Measurements from ENCODE around the gene GPR137B. TPM values are rescaled to one million over a fixed set of nuclear protein-coding genes. Genes with fewer than 3 reads are reported as not detected.

The GPR137B gene
- total RNA-seq, 1 experiment from 2014 or later, result 11.4 TPM

DNA sequence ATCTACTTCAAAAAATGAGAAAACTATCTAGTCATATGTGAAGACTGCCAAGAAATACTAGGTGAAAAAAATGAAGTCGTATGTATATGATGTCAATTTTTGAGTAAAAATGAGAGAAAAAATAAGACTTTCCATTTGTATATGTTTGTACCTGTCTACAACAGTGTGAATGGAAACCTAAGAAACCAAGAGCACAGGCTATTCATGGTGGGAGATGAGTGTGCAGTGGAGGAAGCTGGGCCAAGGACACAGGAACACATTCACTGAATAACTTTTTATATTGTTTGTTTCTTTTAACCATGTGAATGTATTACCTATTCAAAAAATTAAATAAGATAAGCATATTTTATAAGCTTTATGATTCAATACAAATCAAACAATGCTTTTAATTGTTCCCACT lies 72.4 kb downstream of the GPR137B start:
- Histone ChIP-seq H3K27ac (ENCODE audit: low read depth, low read length) (no peak overlapping the region), H3K79me2 (ENCODE audit: insufficient read depth, low read length) (no peaks in the 10 kb centered on the region), H3K4me3 (replicated peaks in 1 of 2; ENCODE audit: low read depth in 1 of 2, low read length in 2 of 2) (no peak overlapping the region), H3K9me2 (ENCODE audit: insufficient read depth) (no peaks in the 10 kb centered on the region), H3K4me2 (ENCODE audit: low read length) (no peak overlapping the region), H3K27me3 (ENCODE audit: insufficient read depth, low read length) (no peaks in the 10 kb centered on the region), H2AFZ (ENCODE audit: low read depth, low read length, poor library complexity, severe bottlenecking) (no peak overlapping the region), H3K4me1 (ENCODE audit: control insufficient read depth in 1 of 2, insufficient read depth in 2 of 2, low read length in 2 of 2) (no peaks in the 10 kb centered on the region), H3K9ac (ENCODE audit: low read length) (no peak overlapping the region), H3K36me3 (ENCODE audit: control insufficient read depth in 1 of 2, insufficient read depth in 2 of 2, low read length in 2 of 2) (no peaks in the 10 kb centered on the region), H3K9me3 (ENCODE audit: control insufficient read depth in 1 of 2, insufficient read depth in 1 of 2, low read depth in 1 of 2, low read length in 2 of 2) (no peaks in the 10 kb centered on the region), H4K20me1 (ENCODE audit: insufficient read depth) (no peaks in the 10 kb centered on the region)
- intact Hi-C loops (cut with micrococcal nuclease), result no loop called here
- POLR2A ChIA-PET, result no interaction called here
- CTCF ChIA-PET, result no interaction called here
- ATAC-seq (no peak), DNase-seq (ENCODE audit: low read depth, low spot score) (no peak)
- no TSS peak for BruUV-seq (replicated peaks)
- no peak for TF ChIP-seq RAD21 (IDR thresholded peaks at IDR 0.05; ENCODE audit: low read depth)
- no peak for TF ChIP-seq ZFX (IDR thresholded peaks at IDR 0.05)
- no peak for TF ChIP-seq POLR2AphosphoS5 (IDR thresholded peaks at IDR 0.05; ENCODE audit: low read depth, low read length)
- TF ChIP-seq JUND (IDR thresholded peaks at IDR 0.05), result no peak
- TF ChIP-seq SP1 (IDR thresholded peaks at IDR 0.05; ENCODE audit: low read depth), result no peak
- TF ChIP-seq EZH2 (IDR thresholded peaks at IDR 0.05), result no peak
- TF ChIP-seq, protein P1, sequence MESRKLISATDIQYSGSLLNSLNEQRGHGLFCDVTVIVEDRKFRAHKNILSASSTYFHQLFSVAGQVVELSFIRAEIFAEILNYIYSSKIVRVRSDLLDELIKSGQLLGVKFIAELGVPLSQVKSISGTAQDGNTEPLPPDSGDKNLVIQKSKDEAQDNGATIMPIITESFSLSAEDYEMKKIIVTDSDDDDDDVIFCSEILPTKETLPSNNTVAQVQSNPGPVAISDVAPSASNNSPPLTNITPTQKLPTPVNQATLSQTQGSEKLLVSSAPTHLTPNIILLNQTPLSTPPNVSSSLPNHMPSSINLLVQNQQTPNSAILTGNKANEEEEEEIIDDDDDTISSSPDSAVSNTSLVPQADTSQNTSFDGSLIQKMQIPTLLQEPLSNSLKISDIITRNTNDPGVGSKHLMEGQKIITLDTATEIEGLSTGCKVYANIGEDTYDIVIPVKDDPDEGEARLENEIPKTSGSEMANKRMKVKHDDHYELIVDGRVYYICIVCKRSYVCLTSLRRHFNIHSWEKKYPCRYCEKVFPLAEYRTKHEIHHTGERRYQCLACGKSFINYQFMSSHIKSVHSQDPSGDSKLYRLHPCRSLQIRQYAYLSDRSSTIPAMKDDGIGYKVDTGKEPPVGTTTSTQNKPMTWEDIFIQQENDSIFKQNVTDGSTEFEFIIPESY (IDR thresholded peaks at IDR 0.05; ENCODE audit: extremely low read depth, insufficient replicate concordance, low read length), result no peak
- TF ChIP-seq, protein P2, sequence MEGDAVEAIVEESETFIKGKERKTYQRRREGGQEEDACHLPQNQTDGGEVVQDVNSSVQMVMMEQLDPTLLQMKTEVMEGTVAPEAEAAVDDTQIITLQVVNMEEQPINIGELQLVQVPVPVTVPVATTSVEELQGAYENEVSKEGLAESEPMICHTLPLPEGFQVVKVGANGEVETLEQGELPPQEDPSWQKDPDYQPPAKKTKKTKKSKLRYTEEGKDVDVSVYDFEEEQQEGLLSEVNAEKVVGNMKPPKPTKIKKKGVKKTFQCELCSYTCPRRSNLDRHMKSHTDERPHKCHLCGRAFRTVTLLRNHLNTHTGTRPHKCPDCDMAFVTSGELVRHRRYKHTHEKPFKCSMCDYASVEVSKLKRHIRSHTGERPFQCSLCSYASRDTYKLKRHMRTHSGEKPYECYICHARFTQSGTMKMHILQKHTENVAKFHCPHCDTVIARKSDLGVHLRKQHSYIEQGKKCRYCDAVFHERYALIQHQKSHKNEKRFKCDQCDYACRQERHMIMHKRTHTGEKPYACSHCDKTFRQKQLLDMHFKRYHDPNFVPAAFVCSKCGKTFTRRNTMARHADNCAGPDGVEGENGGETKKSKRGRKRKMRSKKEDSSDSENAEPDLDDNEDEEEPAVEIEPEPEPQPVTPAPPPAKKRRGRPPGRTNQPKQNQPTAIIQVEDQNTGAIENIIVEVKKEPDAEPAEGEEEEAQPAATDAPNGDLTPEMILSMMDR (IDR thresholded peaks at IDR 0.05 in 2 of 3, conservative IDR thresholded peaks at IDR 0.05 in 1 of 3; ENCODE audit: borderline replicate concordance in 1 of 3, insufficient read depth in 1 of 3, low read depth in 2 of 3, low read length in 2 of 3), result no peak
- no peak for TF ChIP-seq EZH2phosphoT487 (IDR thresholded peaks at IDR 0.05; ENCODE audit: borderline replicate concordance)
- TF ChIP-seq, protein P3, sequence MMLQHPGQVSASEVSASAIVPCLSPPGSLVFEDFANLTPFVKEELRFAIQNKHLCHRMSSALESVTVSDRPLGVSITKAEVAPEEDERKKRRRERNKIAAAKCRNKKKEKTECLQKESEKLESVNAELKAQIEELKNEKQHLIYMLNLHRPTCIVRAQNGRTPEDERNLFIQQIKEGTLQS (IDR thresholded peaks at IDR 0.05), result no peak
- no peak for TF ChIP-seq EGR1 (IDR thresholded peaks at IDR 0.05; ENCODE audit: low read depth)
- TF ChIP-seq FOSL1 (IDR thresholded peaks at IDR 0.05; ENCODE audit: low read depth), result no peak
- TF ChIP-seq CBX3 (IDR thresholded peaks at IDR 0.05; ENCODE audit: low read depth), result no peak
- TF ChIP-seq ZNF274 (IDR thresholded peaks at IDR 0.05; ENCODE audit: low read depth, low read length), result no peak
- no peak for TF ChIP-seq CEBPB (IDR thresholded peaks at IDR 0.05; ENCODE audit: low read depth)
- TF ChIP-seq, protein P4, sequence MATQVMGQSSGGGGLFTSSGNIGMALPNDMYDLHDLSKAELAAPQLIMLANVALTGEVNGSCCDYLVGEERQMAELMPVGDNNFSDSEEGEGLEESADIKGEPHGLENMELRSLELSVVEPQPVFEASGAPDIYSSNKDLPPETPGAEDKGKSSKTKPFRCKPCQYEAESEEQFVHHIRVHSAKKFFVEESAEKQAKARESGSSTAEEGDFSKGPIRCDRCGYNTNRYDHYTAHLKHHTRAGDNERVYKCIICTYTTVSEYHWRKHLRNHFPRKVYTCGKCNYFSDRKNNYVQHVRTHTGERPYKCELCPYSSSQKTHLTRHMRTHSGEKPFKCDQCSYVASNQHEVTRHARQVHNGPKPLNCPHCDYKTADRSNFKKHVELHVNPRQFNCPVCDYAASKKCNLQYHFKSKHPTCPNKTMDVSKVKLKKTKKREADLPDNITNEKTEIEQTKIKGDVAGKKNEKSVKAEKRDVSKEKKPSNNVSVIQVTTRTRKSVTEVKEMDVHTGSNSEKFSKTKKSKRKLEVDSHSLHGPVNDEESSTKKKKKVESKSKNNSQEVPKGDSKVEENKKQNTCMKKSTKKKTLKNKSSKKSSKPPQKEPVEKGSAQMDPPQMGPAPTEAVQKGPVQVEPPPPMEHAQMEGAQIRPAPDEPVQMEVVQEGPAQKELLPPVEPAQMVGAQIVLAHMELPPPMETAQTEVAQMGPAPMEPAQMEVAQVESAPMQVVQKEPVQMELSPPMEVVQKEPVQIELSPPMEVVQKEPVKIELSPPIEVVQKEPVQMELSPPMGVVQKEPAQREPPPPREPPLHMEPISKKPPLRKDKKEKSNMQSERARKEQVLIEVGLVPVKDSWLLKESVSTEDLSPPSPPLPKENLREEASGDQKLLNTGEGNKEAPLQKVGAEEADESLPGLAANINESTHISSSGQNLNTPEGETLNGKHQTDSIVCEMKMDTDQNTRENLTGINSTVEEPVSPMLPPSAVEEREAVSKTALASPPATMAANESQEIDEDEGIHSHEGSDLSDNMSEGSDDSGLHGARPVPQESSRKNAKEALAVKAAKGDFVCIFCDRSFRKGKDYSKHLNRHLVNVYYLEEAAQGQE (IDR thresholded peaks at IDR 0.05; ENCODE audit: low read depth), result no peak
- RAD21 ChIA-PET (ENCODE audit: low non-redundant PET in 1 of 2, low total read pairs in 2 of 2, uncharacterized antibody in 2 of 2, unreplicated experiment in 2 of 2), result no interaction called here

All from HCT116 (cell line).